Loucy (cell line): ENCODE measurements around the gene LY6G6C.

ENCODE experiments used
- H2AFZ ChIP-seq: fragments of 200-600 bp; sonication (generic); 2 replicates; pipeline ENCODE4 v1.6.0; 2016; ENCODE audit warnings: antibody characterized with exemption, mild to moderate bottlenecking, low read length, moderate library complexity
- H3F3A ChIP-seq: fragments of 200-600 bp; 2 replicates; pipeline ENCODE4 v1.6.0; 2016; ENCODE audit warnings: antibody characterized with exemption, low read depth, mild to moderate bottlenecking
- H3K27me3 ChIP-seq: fragments of 200-600 bp; sonication (generic); 2 replicates; pipeline ENCODE4 v1.6.1; 2014; ENCODE audit warnings: low read length, mild to moderate bottlenecking; ENCODE audit not compliant: insufficient read depth, poor library complexity, severe bottlenecking
- H3K36me3 ChIP-seq: fragments of 200-600 bp; sonication (generic); 2 replicates; pipeline ENCODE4 v1.6.1; 2016; ENCODE audit warnings: low read length; ENCODE audit not compliant: insufficient read depth
- H3K4me1 ChIP-seq: fragments of 200-600 bp; sonication (generic); 2 replicates; pipeline ENCODE4 v1.5.1; 2014; ENCODE audit warnings: low read length, mild to moderate bottlenecking; ENCODE audit not compliant: insufficient read depth, poor library complexity, severe bottlenecking
- H3K4me2 ChIP-seq: fragments of 200-600 bp; sonication (generic); 2 replicates; pipeline ENCODE4 v1.6.0; 2014; ENCODE audit warnings: antibody characterized with exemption, low read length, low read depth, mild to moderate bottlenecking; ENCODE audit not compliant: poor library complexity, severe bottlenecking
- H3K4me3 ChIP-seq: fragments of 200-600 bp; sonication (generic); 2 replicates; pipeline ENCODE4 v1.5.1; 2014; ENCODE audit warnings: low read length, mild to moderate bottlenecking, mixed read lengths; ENCODE audit not compliant: poor library complexity, severe bottlenecking
- H3K79me2 ChIP-seq: fragments of 200-600 bp; sonication (generic); 2 replicates; pipeline ENCODE4 v1.6.1; 2014; ENCODE audit warnings: low read length; ENCODE audit not compliant: insufficient read depth
- H3K9ac ChIP-seq: fragments of 200-600 bp; sonication (generic); 2 replicates; pipeline ENCODE4 v1.6.0; 2014; ENCODE audit warnings: mild to moderate bottlenecking, low read depth, low read length, moderate library complexity; ENCODE audit not compliant: poor library complexity, severe bottlenecking
- H3K9me2 ChIP-seq: fragments of 200-600 bp; sonication (generic); replicated peaks from 2 replicates; pipeline ENCODE4 v1.6.1; 2016; ENCODE audit warnings: low read depth, low read length, mixed read lengths
- H3K9me3 ChIP-seq: fragments of 200-600 bp; sonication (generic); 2 replicates; pipeline ENCODE4 v1.6.1; 2014; ENCODE audit warnings: mild to moderate bottlenecking, antibody characterized with exemption, low read length, low read depth; ENCODE audit not compliant: insufficient read depth
- H4K20me1 ChIP-seq: fragments of 200-600 bp; sonication (generic); 2 replicates; pipeline ENCODE4 v1.6.0; 2014; ENCODE audit warnings: antibody characterized with exemption, low read length, mild to moderate bottlenecking; ENCODE audit not compliant: insufficient read depth, poor library complexity, severe bottlenecking
- CTCF ChIP-seq: fragments of 200-600 bp; sonication (generic); conservative IDR thresholded peaks from 2 replicates; pipeline ENCODE4 v1.5.1; 2014; ENCODE audit warnings: mild to moderate bottlenecking, antibody characterized with exemption, low read length
- EZH2phosphoT487 ChIP-seq: fragments of 200-600 bp; IDR thresholded peaks from 2 replicates; pipeline ENCODE4 v1.6.1; 2018; ENCODE audit warnings: antibody characterized with exemption, mild to moderate bottlenecking, moderate library complexity, borderline replicate concordance

The LY6G6C gene

GRCh38 chr6:31729979-31730630 is 8.6 kb upstream of the LY6G6C start:
- H3K4me3 ChIP-seq = peak overlapping the region; percentile 94
- peaks cover 41% of the 10 kb centered on the region for H3K36me3 ChIP-seq
- H3K9ac ChIP-seq = peak overlapping the region; percentile 89
- no peaks in the 10 kb centered on the region for H3K9me3 ChIP-seq
- H2AFZ ChIP-seq = peak overlapping the region; percentile 45; the same call in 1 of the 2 replicates
- peaks cover 64% of the 10 kb centered on the region for H3K4me1 ChIP-seq
- no peaks in the 10 kb centered on the region for H3K9me2 ChIP-seq
- H3K79me2 ChIP-seq = peaks cover 77% of the 10 kb centered on the region
- H3K27me3 ChIP-seq = no peaks in the 10 kb centered on the region
- peaks cover 17% of the 10 kb centered on the region; the same call in 1 of the 2 replicates for H3F3A ChIP-seq
- peaks cover 43% of the 10 kb centered on the region for H4K20me1 ChIP-seq
- H3K4me2 ChIP-seq = peak overlapping the region; percentile 85
- TF ChIP-seq CTCF (0 out of 2 replicates have a peak, but pooled peaks have one; percentile 1), EZH2phosphoT487 (no peak)

DNA sequence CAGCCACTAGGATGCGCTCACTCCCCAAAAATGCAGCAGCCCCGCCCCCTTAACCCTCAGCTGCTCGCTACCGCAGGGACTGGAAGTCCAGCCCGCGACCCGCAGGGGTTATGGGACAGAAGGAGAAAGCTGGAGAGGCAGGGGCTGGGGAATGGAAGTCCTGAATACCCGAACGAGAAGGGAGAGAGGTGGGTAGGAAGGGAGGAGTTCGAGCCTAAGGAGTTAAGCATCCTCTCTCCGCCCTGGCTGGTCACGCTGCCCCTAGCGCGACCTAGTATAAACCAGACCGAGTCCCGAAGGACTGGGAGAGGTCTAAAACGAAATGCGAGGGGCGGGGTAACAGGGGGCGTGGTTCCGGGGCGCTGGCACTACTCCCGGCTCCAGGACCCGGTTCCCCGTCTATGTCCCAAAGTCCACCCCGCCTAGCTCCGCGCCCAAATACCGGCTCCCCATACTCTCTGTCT is 8.0 kb upstream of the LY6G6C start:
- no peaks in the 10 kb centered on the region for H3K9me3 ChIP-seq
- H3F3A ChIP-seq = peaks cover 17% of the 10 kb centered on the region; the same call in 1 of the 2 replicates
- peak overlapping the region; percentile 45; the same call in 1 of the 2 replicates for H2AFZ ChIP-seq
- H4K20me1 ChIP-seq = peaks cover 42% of the 10 kb centered on the region
- H3K36me3 ChIP-seq = peaks cover 41% of the 10 kb centered on the region
- H3K27me3 ChIP-seq = no peaks in the 10 kb centered on the region
- peaks cover 64% of the 10 kb centered on the region for H3K4me1 ChIP-seq
- H3K4me2 ChIP-seq = peak overlapping the region; percentile 85
- peak overlapping the region; percentile 94 for H3K4me3 ChIP-seq
- no peak for TF ChIP-seq EZH2phosphoT487
- TF ChIP-seq CTCF = peak; percentile 96
- peak overlapping the region; percentile 89 for H3K9ac ChIP-seq
- peaks cover 71% of the 10 kb centered on the region for H3K79me2 ChIP-seq
- H3K9me2 ChIP-seq = no peaks in the 10 kb centered on the region

GRCh38 chr6:31728767-31729514 is 7.4 kb upstream of the LY6G6C start, which contains the start of gene DDAH2:
Gene DDAH2 (minus strand): TSS chr6:31729299. CDS start chr6:31729161, 138 bp downstream.
- no peak for TF ChIP-seq CTCF
- TF ChIP-seq EZH2phosphoT487 = no peak
- Histone ChIP-seq H3K9me2 (no peaks in the 10 kb centered on the region), H3K27me3 (no peaks in the 10 kb centered on the region), H2AFZ (peak within 1 kb of the TSS; percentile 45; the same call in 1 of the 2 replicates), H3K9ac (peak within 1 kb of the TSS; percentile 89), H4K20me1 (peaks cover 36% of the 10 kb centered on the region), H3K36me3 (peaks cover 38% of the 10 kb centered on the region), H3K79me2 (peaks cover 65% of the 10 kb centered on the region), H3K4me2 (peak within 1 kb of the TSS; percentile 85), H3K4me1 (peaks cover 58% of the 10 kb centered on the region), H3K9me3 (no peaks in the 10 kb centered on the region), H3K4me3 (peak within 1 kb of the TSS; percentile 94), H3F3A (peaks cover 17% of the 10 kb centered on the region; the same call in 1 of the 2 replicates)
